ENCODE measurements around the gene HOXD3. TPM values are rescaled to one million over a fixed set of nuclear protein-coding genes. Genes with fewer than 3 reads are reported as not detected.

HOXD3 gene
- total RNA-seq, 2 experiments from 2014 or later = not detected

DNA sequence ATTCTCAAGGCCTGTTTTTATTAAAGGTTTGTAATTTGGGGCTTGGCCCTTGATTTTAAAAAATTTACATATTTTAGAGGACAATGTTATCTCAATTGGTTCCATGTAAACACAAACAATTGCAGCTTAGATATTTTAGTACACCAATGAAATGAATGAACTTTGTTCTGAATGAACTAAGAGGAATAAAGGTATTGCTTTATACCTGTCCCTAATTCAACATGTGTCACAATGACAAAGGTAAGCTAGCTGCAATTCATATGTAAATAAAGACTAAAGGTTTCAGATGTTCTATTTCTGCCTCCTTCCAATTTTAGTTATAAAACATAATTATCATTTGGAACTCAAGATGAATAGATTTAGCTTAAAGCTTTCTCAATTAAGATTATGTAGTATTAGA, 42.8 kb downstream of the HOXD3 start:
- CTCF ChIA-PET = no interaction called here
- TF ChIP-seq, protein P1, sequence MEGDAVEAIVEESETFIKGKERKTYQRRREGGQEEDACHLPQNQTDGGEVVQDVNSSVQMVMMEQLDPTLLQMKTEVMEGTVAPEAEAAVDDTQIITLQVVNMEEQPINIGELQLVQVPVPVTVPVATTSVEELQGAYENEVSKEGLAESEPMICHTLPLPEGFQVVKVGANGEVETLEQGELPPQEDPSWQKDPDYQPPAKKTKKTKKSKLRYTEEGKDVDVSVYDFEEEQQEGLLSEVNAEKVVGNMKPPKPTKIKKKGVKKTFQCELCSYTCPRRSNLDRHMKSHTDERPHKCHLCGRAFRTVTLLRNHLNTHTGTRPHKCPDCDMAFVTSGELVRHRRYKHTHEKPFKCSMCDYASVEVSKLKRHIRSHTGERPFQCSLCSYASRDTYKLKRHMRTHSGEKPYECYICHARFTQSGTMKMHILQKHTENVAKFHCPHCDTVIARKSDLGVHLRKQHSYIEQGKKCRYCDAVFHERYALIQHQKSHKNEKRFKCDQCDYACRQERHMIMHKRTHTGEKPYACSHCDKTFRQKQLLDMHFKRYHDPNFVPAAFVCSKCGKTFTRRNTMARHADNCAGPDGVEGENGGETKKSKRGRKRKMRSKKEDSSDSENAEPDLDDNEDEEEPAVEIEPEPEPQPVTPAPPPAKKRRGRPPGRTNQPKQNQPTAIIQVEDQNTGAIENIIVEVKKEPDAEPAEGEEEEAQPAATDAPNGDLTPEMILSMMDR (IDR thresholded peaks at IDR 0.05) = no peak

DNA sequence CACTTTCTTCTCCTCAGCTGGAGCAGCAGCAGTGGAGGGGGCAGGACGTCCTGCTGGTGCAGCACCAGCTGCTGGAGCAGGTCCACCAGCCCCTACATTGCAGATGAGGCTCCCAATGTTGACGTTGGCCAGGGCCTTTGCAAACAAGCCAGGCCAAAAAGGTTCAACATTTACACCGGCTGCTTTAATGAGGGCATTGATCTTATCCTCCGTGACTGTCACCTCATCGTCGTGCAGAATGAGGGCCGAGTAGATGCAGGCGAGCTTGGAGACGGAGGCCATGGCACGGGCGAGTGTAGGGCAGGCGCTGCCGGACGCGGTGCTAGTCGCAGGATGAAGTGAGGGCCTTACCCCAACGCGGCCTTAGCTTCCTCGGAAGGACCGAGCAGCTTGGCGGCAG, 43.9 kb downstream of the HOXD3 start:
- no peaks in the 10 kb centered on the region for H3K4me1 Mint-ChIP-seq (ENCODE audit: low read depth)
- ChIA-PET CTCF (no interaction called here), POLR2A (no interaction called here)
- Histone ChIP-seq H3K27ac (ENCODE audit: low read depth in 1 of 2, low read length in 2 of 2) (no peak overlapping the region), H3K9me3 (ENCODE audit: control insufficient read depth in 1 of 2, insufficient read depth in 1 of 2, low read length in 2 of 2) (peaks cover 5 to 6% of the 10 kb centered on the region in 2 experiments), H3K4me3 (ENCODE audit: low read length) (no peak overlapping the region), H3K27me3 (ENCODE audit: control insufficient read depth in 1 of 2, insufficient read depth in 2 of 2, low read length in 2 of 2) (peaks cover 24 to 35% of the 10 kb centered on the region in 2 experiments), H3K36me3 (ENCODE audit: insufficient read depth, low read length) (no peaks in the 10 kb centered on the region), H3K4me1 (ENCODE audit: insufficient read depth, low read length) (no peaks in the 10 kb centered on the region)
- DNase-seq = no peak
- intact Hi-C loops (cut with DNase I, micrococcal nuclease) = no loop called here
- ATAC-seq (ENCODE audit: poor library complexity) = no peak
- H3K36me3 Mint-ChIP-seq (ENCODE audit: low read depth) = no peaks in the 10 kb centered on the region
- H3K27me3 Mint-ChIP-seq = peaks cover 61% of the 10 kb centered on the region
- H3K9me3 Mint-ChIP-seq = no peaks in the 10 kb centered on the region
- H3K27ac Mint-ChIP-seq = no peak overlapping the region
- no peak overlapping the region for H3K4me3 Mint-ChIP-seq
- TF ChIP-seq, protein P1 (IDR thresholded peaks at IDR 0.05) = no peak

More for the DNA sequence above, 42.8 kb downstream of the HOXD3 start:
- Histone ChIP-seq H3K9me3 (ENCODE audit: control insufficient read depth in 1 of 2, insufficient read depth in 1 of 2, low read length in 2 of 2) (peaks cover 6 to 7% of the 10 kb centered on the region in 2 experiments), H3K4me1 (ENCODE audit: insufficient read depth, low read length) (no peaks in the 10 kb centered on the region), H3K27me3 (ENCODE audit: control insufficient read depth in 1 of 2, insufficient read depth in 2 of 2, low read length in 2 of 2) (peaks cover 22 to 33% of the 10 kb centered on the region in 2 experiments), H3K36me3 (ENCODE audit: insufficient read depth, low read length) (no peaks in the 10 kb centered on the region), H3K4me3 (ENCODE audit: low read length) (no peak overlapping the region), H3K27ac (ENCODE audit: low read depth in 1 of 2, low read length in 2 of 2) (no peak overlapping the region)
- DNase-seq (no peak), ATAC-seq (ENCODE audit: poor library complexity) (no peak)
- intact Hi-C loops (cut with DNase I, micrococcal nuclease) = no loop called here
- Mint-ChIP-seq H3K4me3 (no peak overlapping the region), H3K4me1 (ENCODE audit: low read depth) (no peaks in the 10 kb centered on the region), H3K36me3 (ENCODE audit: low read depth) (no peaks in the 10 kb centered on the region), H3K27me3 (peaks cover 64% of the 10 kb centered on the region), H3K9me3 (no peaks in the 10 kb centered on the region), H3K27ac (no peak overlapping the region)
- POLR2A ChIA-PET = no interaction called here

DNA sequence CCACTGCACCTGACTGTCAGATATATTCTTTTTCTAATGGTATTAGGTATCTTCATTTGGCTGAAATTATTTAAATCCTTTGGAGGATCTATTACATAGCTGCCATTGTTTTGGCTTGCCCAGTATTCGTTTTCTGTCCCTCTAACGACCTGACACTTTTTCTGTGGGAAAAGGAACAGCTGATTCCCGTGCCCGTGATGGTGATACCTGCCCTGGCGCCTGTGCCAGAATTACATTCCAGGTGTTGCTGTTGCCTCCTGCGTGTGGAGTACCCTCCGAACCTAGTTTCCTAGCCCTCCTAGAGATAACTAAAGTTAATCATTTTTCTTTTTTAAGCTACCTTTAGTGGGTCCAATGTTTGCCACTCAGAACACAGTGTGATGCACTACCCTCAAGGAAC, 45.4 kb downstream of the HOXD3 start:
- Mint-ChIP-seq H3K4me1 (ENCODE audit: low read depth) (no peaks in the 10 kb centered on the region), H3K27me3 (peaks cover 51% of the 10 kb centered on the region), H3K36me3 (ENCODE audit: low read depth) (no peaks in the 10 kb centered on the region), H3K27ac (no peak overlapping the region), H3K4me3 (no peak overlapping the region), H3K9me3 (no peaks in the 10 kb centered on the region)
- TF ChIP-seq, protein P1 (IDR thresholded peaks at IDR 0.05) = no peak
- Histone ChIP-seq H3K27me3 (ENCODE audit: control insufficient read depth in 1 of 2, insufficient read depth in 2 of 2, low read length in 2 of 2) (peaks cover 18 to 22% of the 10 kb centered on the region in 2 experiments), H3K4me1 (ENCODE audit: insufficient read depth, low read length) (no peaks in the 10 kb centered on the region), H3K9me3 (ENCODE audit: control insufficient read depth in 1 of 2, insufficient read depth in 1 of 2, low read length in 2 of 2) (peaks cover 5 to 6% of the 10 kb centered on the region in 2 experiments), H3K36me3 (ENCODE audit: insufficient read depth, low read length) (no peaks in the 10 kb centered on the region), H3K4me3 (ENCODE audit: low read length) (no peak overlapping the region), H3K27ac (ENCODE audit: low read depth in 1 of 2, low read length in 2 of 2) (no peak overlapping the region)
- CTCF ChIA-PET = no interaction called here
- POLR2A ChIA-PET = no interaction called here
- intact Hi-C loops (cut with DNase I, micrococcal nuclease) = no loop called here
- ATAC-seq (ENCODE audit: poor library complexity) (no peak), DNase-seq (no peak)

Data from CD4-positive, alpha-beta T cell (primary cell).